Measurements from ENCODE around the gene FBXW5. TPM values are rescaled to one million over a fixed set of nuclear protein-coding genes. Genes with fewer than 3 reads are reported as not detected.

Gene FBXW5
- polyA plus RNA-seq = 100 to 1,000 TPM; 120 to 211 (median 120) TPM

- Mint-ChIP-seq H3K4me3 (peak within 1 kb of the TSS; percentile 74 to 84 (median 77)), H3K9me3 (no peaks in the 10 kb centered on the region), H3K27me3 (ENCODE audit: low read depth in 3 of 3) (peaks cover 8 to 12% (median 10%) of the 10 kb centered on the region in 3 donors), H3K4me1 (peaks cover 16 to 32% of the 10 kb centered on the region in 2 donors), H3K27ac (peak within 1 kb of the TSS; percentile 30 to 87 (median 55)), H3K36me3 (no peaks in the 10 kb centered on the region)
- DNase-seq = peak; percentile 97 to 98 (median 98)
Observed at GRCh38 chr9:136944519-136945332, at the start of gene FBXW5, which contains the start of gene C8G. TSS of gene FBXW5 (minus strand) at chr9:136944738. CDS start at chr9:136944083, 655 bp downstream. TSS of gene C8G (plus strand) at chr9:136945243. CDS start at chr9:136945321, 78 bp downstream.

GRCh38 chr9:136992819-136993369 lies 48.4 kb upstream of the FBXW5 start:
- DNase-seq = no peak
- peak overlapping the region; percentile 87 to 89 (median 88) for H3K4me3 Mint-ChIP-seq
- H3K27me3 Mint-ChIP-seq (ENCODE audit: low read depth in 3 of 3) = peaks cover 5 to 37% (median 21%) of the 10 kb centered on the region in 3 donors
- H3K9me3 Mint-ChIP-seq = no peaks in the 10 kb centered on the region
- H3K4me1 Mint-ChIP-seq = peaks cover 38 to 40% of the 10 kb centered on the region in 2 donors
- H3K36me3 Mint-ChIP-seq = peaks cover 0 to under 1% (median 0%) of the 10 kb centered on the region in 3 donors
- H3K27ac Mint-ChIP-seq = peak overlapping the region; percentile 89 to 98 (median 96)

- peaks cover 0 to 4% (median 0%) of the 10 kb centered on the region in 3 donors for H3K36me3 Mint-ChIP-seq
- DNase-seq = peak; percentile 92 to 94 (median 94)
- peaks cover 31 to 33% of the 10 kb centered on the region in 2 donors for H3K4me1 Mint-ChIP-seq
- no peaks in the 10 kb centered on the region for H3K9me3 Mint-ChIP-seq
- H3K27me3 Mint-ChIP-seq (ENCODE audit: low read depth in 3 of 3) = peaks cover 0 to 31% (median 17%) of the 10 kb centered on the region in 3 donors
- peak within 1 kb of the TSS; percentile 89 to 98 (median 96) for H3K27ac Mint-ChIP-seq
- H3K4me3 Mint-ChIP-seq = peak within 1 kb of the TSS; percentile 87 to 89 (median 88)
Observed at GRCh38 chr9:136991993-136992818, 47.7 kb upstream of the FBXW5 start, which contains the start of gene PAXX. TSS of gene PAXX (plus strand) at chr9:136992422. CDS start at chr9:136992444, 22 bp downstream.

GRCh38 chr9:136990242-136990911 lies 45.8 kb upstream of the FBXW5 start:
- peak overlapping the region; percentile 63 to 95 (median 85) for H3K27ac Mint-ChIP-seq

GRCh38 chr9:136988872-136989271 lies 44.3 kb upstream of the FBXW5 start:
- H3K9me3 Mint-ChIP-seq = no peaks in the 10 kb centered on the region
- peaks cover 5 to 16% (median 13%) of the 10 kb centered on the region in 3 donors for H3K27me3 Mint-ChIP-seq (ENCODE audit: low read depth in 3 of 3)
- peaks cover 23 to 24% of the 10 kb centered on the region in 2 donors for H3K4me1 Mint-ChIP-seq
- no peak for DNase-seq
- H3K36me3 Mint-ChIP-seq = peaks cover 0 to 7% (median 2%) of the 10 kb centered on the region in 3 donors
- H3K27ac Mint-ChIP-seq = peak overlapping the region in 1 of 6 donors; percentile 24
- no peak overlapping the region for H3K4me3 Mint-ChIP-seq

More at GRCh38 chr9:136990242-136990911, 45.8 kb upstream of the FBXW5 start:
- H3K4me1 Mint-ChIP-seq = peaks cover 22 to 24% of the 10 kb centered on the region in 2 donors
- DNase-seq = no peak
- H3K9me3 Mint-ChIP-seq = no peaks in the 10 kb centered on the region
- peaks cover 0 to 4% (median 0%) of the 10 kb centered on the region in 3 donors for H3K36me3 Mint-ChIP-seq
- peaks cover 2 to 20% (median 12%) of the 10 kb centered on the region in 3 donors for H3K27me3 Mint-ChIP-seq (ENCODE audit: low read depth in 3 of 3)
- H3K4me3 Mint-ChIP-seq = peak overlapping the region; percentile 73 to 82 (median 81)

- H3K27me3 Mint-ChIP-seq (ENCODE audit: low read depth in 3 of 3) = peaks cover 4 to 9% (median 8%) of the 10 kb centered on the region in 3 donors
- no peak overlapping the region for H3K27ac Mint-ChIP-seq
- no peaks in the 10 kb centered on the region for H3K9me3 Mint-ChIP-seq
- peak overlapping the region in 1 of 5 donors; percentile 21 for H3K4me3 Mint-ChIP-seq
- H3K36me3 Mint-ChIP-seq = peaks cover 0 to 9% (median 4%) of the 10 kb centered on the region in 3 donors
- no peak for DNase-seq
- H3K4me1 Mint-ChIP-seq = peaks cover 8 to 10% of the 10 kb centered on the region in 2 donors
Observed at GRCh38 chr9:136985853-136986252, 41.3 kb upstream of the FBXW5 start.

- DNase-seq = no peak
- H3K27me3 Mint-ChIP-seq (ENCODE audit: low read depth in 3 of 3) = peaks cover 2 to 9% (median 8%) of the 10 kb centered on the region in 3 donors
Observed at GRCh38 chr9:136985027-136985602, 40.6 kb upstream of the FBXW5 start.

GRCh38 chr9:136984464-136985026 lies 40.0 kb upstream of the FBXW5 start:
- H3K27me3 Mint-ChIP-seq (ENCODE audit: low read depth in 3 of 3) = peaks cover 2 to 9% (median 8%) of the 10 kb centered on the region in 3 donors
- H3K27ac Mint-ChIP-seq = no peak overlapping the region
- no peak for DNase-seq
- no peak overlapping the region for H3K4me3 Mint-ChIP-seq
- no peaks in the 10 kb centered on the region for H3K9me3 Mint-ChIP-seq
- H3K4me1 Mint-ChIP-seq = peaks cover 6 to 7% of the 10 kb centered on the region in 2 donors
- peaks cover 0 to 9% (median 4%) of the 10 kb centered on the region in 3 donors for H3K36me3 Mint-ChIP-seq

More at GRCh38 chr9:136985027-136985602, 40.6 kb upstream of the FBXW5 start:
- Mint-ChIP-seq H3K4me3 (no peak overlapping the region), H3K4me1 (peaks cover 6 to 7% of the 10 kb centered on the region in 2 donors), H3K36me3 (peaks cover 0 to 9% (median 4%) of the 10 kb centered on the region in 3 donors), H3K27ac (no peak overlapping the region), H3K9me3 (no peaks in the 10 kb centered on the region)

GRCh38 chr9:136983656-136984314 lies 39.2 kb upstream of the FBXW5 start:
- Mint-ChIP-seq H3K4me3 (peak overlapping the region in 3 of 5 donors; percentile 3 to 21 (median 16)), H3K36me3 (peaks cover 0 to 9% (median 4%) of the 10 kb centered on the region in 3 donors)

GRCh38 chr9:136983167-136983566 lies 38.6 kb upstream of the FBXW5 start:
- DNase-seq = no peak
- Mint-ChIP-seq H3K27ac (no peak overlapping the region), H3K4me1 (peaks cover 6 to 7% of the 10 kb centered on the region in 2 donors), H3K36me3 (peaks cover 0 to 9% (median 4%) of the 10 kb centered on the region in 3 donors), H3K27me3 (ENCODE audit: low read depth in 3 of 3) (peaks cover 2 to 9% (median 4%) of the 10 kb centered on the region in 3 donors), H3K9me3 (no peaks in the 10 kb centered on the region), H3K4me3 (no peak overlapping the region)

More at GRCh38 chr9:136983656-136984314, 39.2 kb upstream of the FBXW5 start:
- DNase-seq = no peak
- Mint-ChIP-seq H3K4me1 (peaks cover 6 to 7% of the 10 kb centered on the region in 2 donors), H3K9me3 (no peaks in the 10 kb centered on the region), H3K27ac (no peak overlapping the region), H3K27me3 (ENCODE audit: low read depth in 3 of 3) (peaks cover 2 to 9% (median 4%) of the 10 kb centered on the region in 3 donors)

- no peak for DNase-seq
Observed at GRCh38 chr9:136982232-136983051, 37.9 kb upstream of the FBXW5 start, which contains the start of gene LCNL1. TSS of gene LCNL1 (plus strand) at chr9:136982993. CDS start at chr9:136983587, 594 bp downstream.

More at GRCh38 chr9:136982232-136983051, 37.9 kb upstream of the FBXW5 start, which contains the start of gene LCNL1:
- no peaks in the 10 kb centered on the region for H3K9me3 Mint-ChIP-seq
- H3K4me1 Mint-ChIP-seq = peaks cover 6 to 7% of the 10 kb centered on the region in 2 donors
- no peak within 1 kb of the TSS for H3K27ac Mint-ChIP-seq
- H3K36me3 Mint-ChIP-seq = peaks cover 0 to 5% (median 4%) of the 10 kb centered on the region in 3 donors
- H3K4me3 Mint-ChIP-seq = peak within 1 kb of the TSS in 1 of 5 donors; percentile 3
- H3K27me3 Mint-ChIP-seq (ENCODE audit: low read depth in 3 of 3) = peaks cover 2 to 9% (median 4%) of the 10 kb centered on the region in 3 donors
